ENCODE measurements around the gene RRAS2. TPM values are rescaled to one million over a fixed set of nuclear protein-coding genes. Genes with fewer than 3 reads are reported as not detected.
"Not testable (repeated sequence)": the region's sequence is repeated elsewhere in the genome, so short reads cannot be mapped to it uniquely, and the experiment has no call there.

RRAS2 gene
- total and polyA plus RNA-seq, 2 of the 4 experiments (the other 2 are of a cell fraction): 85.5 to 106 TPM

GRCh38 chr11:14288189-14288935 lies 70.6 kb downstream of the RRAS2 start:
- ATAC-seq (ENCODE audit: low read depth) (peak; percentile 97), DNase-seq (peak; percentile 89)
- POLR2A ChIA-PET (ENCODE audit: unreplicated experiment): no interaction called here
- in situ Hi-C loops (cut with MboI; ENCODE audit: low sequenced_read_pairs): no loop called here
- H3K56ac ChIP-seq (ENCODE audit: extremely low read depth, insufficient read depth, low read length): peak overlapping the region; percentile 71; the same call in 1 of the 2 replicates
- H4K8ac ChIP-seq (ENCODE audit: low read depth in 2 of 2, low read length in 2 of 2): peak overlapping the region in 1 of 2 experiments; percentile 79; a peak in 2 of 4 replicates
- H2BK120ac ChIP-seq (ENCODE audit: low read depth, low read length): peak overlapping the region; percentile 56
- BruUV-seq (replicated peaks): no TSS peak
- peak overlapping the region; percentile 79 for H3K18ac ChIP-seq (ENCODE audit: low read depth, low read length)
- H3K14ac ChIP-seq (replicated peaks; ENCODE audit: low read depth, low read length): peak overlapping the region; percentile 48; the same call in 1 of the 2 replicates
- peak overlapping the region; percentile 26 for H4K5ac ChIP-seq (ENCODE audit: low read depth, low read length)
- peak overlapping the region; percentile 85 for H3K4me2 ChIP-seq (ENCODE audit: low read depth, low read length)
- peaks cover 3% of the 10 kb centered on the region; the same call in 1 of the 2 replicates for H3K9me1 ChIP-seq (ENCODE audit: insufficient read depth, low read length)
- H2BK20ac ChIP-seq (ENCODE audit: low read depth, low read length): peak overlapping the region; percentile 76; the same call in 1 of the 2 replicates
- peaks cover 4 to 32% of the 10 kb centered on the region in 2 experiments; a peak in 3 of 4 replicates for H3K79me1 ChIP-seq (ENCODE audit: low read depth in 1 of 2, low read length in 2 of 2)
- H3K27ac ChIP-seq (ENCODE audit: insufficient read depth, low read length): peak overlapping the region; percentile 83; the same call in 1 of the 2 replicates
- H3K9me3 ChIP-seq (ENCODE audit: control insufficient read depth, insufficient read depth, low read length): peaks cover 2% of the 10 kb centered on the region; the same call in 1 of the 2 replicates
- H3K36me3 ChIP-seq (ENCODE audit: control insufficient read depth, insufficient read depth, low read length): peaks cover 13% of the 10 kb centered on the region
- H2AFZ ChIP-seq (replicated peaks; ENCODE audit: low read length, poor library complexity): no peak overlapping the region
- H2AK9ac ChIP-seq (replicated peaks; ENCODE audit: low read depth, low read length, poor library complexity): no peak overlapping the region
- H3K4ac ChIP-seq (ENCODE audit: low read depth, low read length): peak overlapping the region; percentile 66; the same call in 1 of the 2 replicates
- peak overlapping the region; percentile 8; the same call in 1 of the 2 replicates for H3K4me3 ChIP-seq (ENCODE audit: insufficient read depth, low read depth, low read length)
- no CpG with 5 or more reads among the region's 2 CpGs for whole genome bisulfite sequencing, 2 experiments (ENCODE audit: extremely low coverage in 2 of 2, insufficient read length in 1 of 2)
- dilution Hi-C loops (cut with HindIII; ENCODE audit: low sequenced_read_pairs, unreplicated experiment): no loop called here
- H3K27me3 ChIP-seq (ENCODE audit: control insufficient read depth, insufficient read depth, low read length): no peaks in the 10 kb centered on the region
- CTCF ChIA-PET: interaction anchor here (1.1 kb wide), 2 partner anchors 20 to 166 kb away, joined by 3 to 6 read pairs; no protein-coding TSS in a partner anchor
- peaks cover 3% of the 10 kb centered on the region for H4K20me1 ChIP-seq (ENCODE audit: insufficient read depth, low read length)
- 0 out of 2 replicates have a peak overlapping the region, but pooled peaks have one; percentile 27 for H3K9ac ChIP-seq (ENCODE audit: low read depth, low read length)
- intact Hi-C loops (cut with micrococcal nuclease): no loop called here
- TF ChIP-seq CTCF (conservative IDR thresholded peaks at IDR 0.05; ENCODE audit: low read depth, low read length): no peak
- TF ChIP-seq CEBPB (IDR thresholded peaks at IDR 0.05; ENCODE audit: low read depth, low read length): peak; percentile 18; the same call in 1 of the 2 replicates
- peak; percentile 77 for TF ChIP-seq MAFK (IDR thresholded peaks at IDR 0.05; ENCODE audit: low read depth, low read length)
- peaks cover 5% of the 10 kb centered on the region for H3K4me1 ChIP-seq (ENCODE audit: control insufficient read depth, insufficient read depth, low read length)
- peak overlapping the region; percentile 84 for H2AK5ac ChIP-seq (ENCODE audit: low read depth, low read length)
- H2BK15ac ChIP-seq (ENCODE audit: low read depth, low read length): 0 out of 3 replicates have a peak overlapping the region, but pooled peaks have one; percentile 34
- peak overlapping the region; percentile 88 for H2BK5ac ChIP-seq (ENCODE audit: low read depth, low read length, poor library complexity, severe bottlenecking)
- H3K23ac ChIP-seq (ENCODE audit: low read depth, low read length): peak overlapping the region; percentile 14; the same call in 1 of the 2 replicates
- H4K91ac ChIP-seq (ENCODE audit: insufficient read depth, low read depth, low read length): peak overlapping the region; percentile 40; the same call in 1 of the 2 replicates

GRCh38 chr11:14278869-14279268 lies 80.1 kb downstream of the RRAS2 start:
- H2BK20ac ChIP-seq (ENCODE audit: low read depth, low read length): peak overlapping the region; percentile 42; the same call in 1 of the 2 replicates
- peak overlapping the region; percentile 66 for H3K18ac ChIP-seq (ENCODE audit: low read depth, low read length)
- peak overlapping the region; percentile 95 for H2BK5ac ChIP-seq (ENCODE audit: low read depth, low read length, poor library complexity, severe bottlenecking)
- H3K9me1 ChIP-seq (ENCODE audit: insufficient read depth, low read length); DNase-seq; H3K14ac ChIP-seq (replicated peaks; ENCODE audit: low read depth, low read length); H2AK9ac ChIP-seq (replicated peaks; ENCODE audit: low read depth, low read length, poor library complexity); dilution Hi-C loops (cut with HindIII; ENCODE audit: low sequenced_read_pairs, unreplicated experiment); H3K27me3 ChIP-seq (ENCODE audit: control insufficient read depth, insufficient read depth, low read length); H3K23ac ChIP-seq (ENCODE audit: low read depth, low read length); H3K56ac ChIP-seq (ENCODE audit: extremely low read depth, insufficient read depth, low read length); H4K91ac ChIP-seq (ENCODE audit: insufficient read depth, low read depth, low read length); CTCF ChIA-PET; H2BK15ac ChIP-seq (ENCODE audit: low read depth, low read length); H3K79me1 ChIP-seq (ENCODE audit: low read depth in 1 of 2, low read length in 2 of 2); POLR2A ChIA-PET (ENCODE audit: unreplicated experiment); intact Hi-C loops (cut with micrococcal nuclease); H3K4me3 ChIP-seq (ENCODE audit: insufficient read depth, low read depth, low read length); H4K8ac ChIP-seq (ENCODE audit: low read depth in 2 of 2, low read length in 2 of 2); H3K9me3 ChIP-seq (ENCODE audit: control insufficient read depth, insufficient read depth, low read length); H3K4me1 ChIP-seq (ENCODE audit: control insufficient read depth, insufficient read depth, low read length); in situ Hi-C loops (cut with MboI; ENCODE audit: low sequenced_read_pairs); H4K20me1 ChIP-seq (ENCODE audit: insufficient read depth, low read length); H3K9ac ChIP-seq (ENCODE audit: low read depth, low read length); H2AFZ ChIP-seq (replicated peaks; ENCODE audit: low read length, poor library complexity); H3K36me3 ChIP-seq (ENCODE audit: control insufficient read depth, insufficient read depth, low read length): not testable (repeated sequence)
- peak overlapping the region; percentile 52; the same call in 1 of the 2 replicates for H2BK120ac ChIP-seq (ENCODE audit: low read depth, low read length)
- peak overlapping the region; percentile 64 for H4K5ac ChIP-seq (ENCODE audit: low read depth, low read length)
- peak overlapping the region; percentile 68 for H3K4me2 ChIP-seq (ENCODE audit: low read depth, low read length)
- no CpG with 5 or more reads among the region's 1 CpG for WGBS, 2 experiments (ENCODE audit: extremely low coverage in 2 of 2, insufficient read length in 1 of 2)
- H2AK5ac ChIP-seq (ENCODE audit: low read depth, low read length): peak overlapping the region; percentile 54; the same call in 1 of the 2 replicates
- peak overlapping the region; percentile 78; the same call in 1 of the 2 replicates for H3K4ac ChIP-seq (ENCODE audit: low read depth, low read length)
- BruUV-seq (replicated peaks): TSS peak; percentile 49
- ATAC-seq (ENCODE audit: low read depth): peak; percentile 66
- peak overlapping the region; percentile 90; the same call in 1 of the 2 replicates for H3K27ac ChIP-seq (ENCODE audit: insufficient read depth, low read length)
